K562 (cell line): Measurements from ENCODE around the gene COG7. TPM values are rescaled to one million over a fixed set of nuclear protein-coding genes. Genes with fewer than 3 reads are reported as not detected.

Source experiments
- ADNP ChIP-seq: fragments of 200-800 bp; sonication (Bioruptor generic); IDR thresholded peaks from 2 replicates; pipeline ENCODE4 v1.6.1; 2016; ENCODE audit warnings: missing genetic modification characterization, missing compliant biosample characterization
- ASH1L ChIP-seq: fragments of 450-650 bp; IDR thresholded peaks from 2 replicates; pipeline ENCODE4 v1.6.1; 2018; ENCODE audit warnings: borderline replicate concordance, mild to moderate bottlenecking, low read depth; ENCODE audit not compliant: partially characterized antibody
- BCOR ChIP-seq: fragments of 450-650 bp; IDR thresholded peaks from 2 replicates; pipeline ENCODE4 v1.6.1; 2016
- BRD4 ChIP-seq: fragments of 200-600 bp; sonication (generic); IDR thresholded peaks from 2 replicates; pipeline ENCODE4 v1.6.1; 2017; ENCODE audit warnings: inconsistent platforms
- CAMTA2 ChIP-seq: fragments of 250-450 bp; sonication (Bioruptor Pico); conservative IDR thresholded peaks from 2 replicates; pipeline ENCODE4 v1.5.1; 2022
- ELF4 ChIP-seq: fragments of 450-650 bp; formaldehyde crosslinking; IDR thresholded peaks from 2 replicates; pipeline ENCODE4 v1.4.0; 2022; ENCODE audit warnings: missing genetic modification characterization
- EP400 ChIP-seq: fragments of 450-650 bp; IDR thresholded peaks from 2 replicates; pipeline ENCODE4 v1.6.1; 2017; ENCODE audit warnings: antibody characterized with exemption, mild to moderate bottlenecking, moderate library complexity
- KDM2B ChIP-seq: fragments of 250-450 bp; sonication (Bioruptor Pico); IDR thresholded peaks from 2 replicates; pipeline ENCODE4 v1.8.0; 2021; ENCODE audit warnings: mild to moderate bottlenecking, moderate library complexity
- KDM4B ChIP-seq, 2 experiments: fragments of 450-650 bp in 1 of 2; sonication (generic) in 1 of 2; IDR thresholded peaks; 2 replicates each; pipeline ENCODE4 v1.6.1; 2016 to 2017; ENCODE audit warnings: borderline replicate concordance in 2 of 2, antibody characterized with exemption in 1 of 2, low read depth in 1 of 2, mild to moderate bottlenecking in 1 of 2
- MTA3 ChIP-seq: fragments of 450-650 bp; formaldehyde crosslinking; IDR thresholded peaks from 2 replicates; pipeline ENCODE4 v1.6.1; 2017; ENCODE audit warnings: mild to moderate bottlenecking, borderline replicate concordance
- PHB2 ChIP-seq: fragments of 450-650 bp; IDR thresholded peaks from 2 replicates; pipeline ENCODE4 v1.6.1; 2017; ENCODE audit warnings: low read depth
- PHF21A ChIP-seq: fragments of 450-650 bp; IDR thresholded peaks from 2 replicates; pipeline ENCODE4 v1.6.1; 2017; ENCODE audit warnings: low read depth, borderline replicate concordance
- POLR2G ChIP-seq: fragments of 200-400 bp; formaldehyde crosslinking; IDR thresholded peaks from 2 replicates; pipeline ENCODE4 v1.6.1; 2017; ENCODE audit warnings: low read depth, mild to moderate bottlenecking, antibody characterized with exemption, low read length, moderate library complexity
- RAD21 ChIP-seq, 2 experiments: fragments of 250-450 bp in 1 of 2; fragments of 450-650 bp in 1 of 2; sonication (Bioruptor Pico) in 1 of 2; formaldehyde crosslinking in 1 of 2; IDR thresholded peaks in 1 of 2; conservative IDR thresholded peaks in 1 of 2; 2 replicates each; pipeline versions ENCODE4 v1.4.0 to v1.8.0; 2020 to 2022; ENCODE audit warnings: mild to moderate bottlenecking in 2 of 2, moderate library complexity in 1 of 2
- RBM22 ChIP-seq: fragments of 200-400 bp; formaldehyde crosslinking; IDR thresholded peaks from 2 replicates; pipeline ENCODE4 v1.6.1; 2018; ENCODE audit warnings: low read length, low read depth; ENCODE audit not compliant: poor library complexity, severe bottlenecking
- SRF ChIP-seq, 2 experiments: fragments of 250-450, 450-650 bp in 1 of 2; sonication (Bioruptor Pico) in 1 of 2; sonication (generic) in 1 of 2; formaldehyde crosslinking; IDR thresholded peaks; 2 replicates each; pipeline versions ENCODE4 v1.5.0 to v1.5.1; 2020 to 2022; ENCODE audit warnings: mild to moderate bottlenecking in 1 of 2, missing genetic modification reagents in 1 of 2
- TFAP4 ChIP-seq: sonication (generic); formaldehyde crosslinking; IDR thresholded peaks from 2 replicates; pipeline ENCODE4 v1.8.0; 2022; ENCODE audit warnings: missing genetic modification reagents, mild to moderate bottlenecking, moderate library complexity, borderline replicate concordance
- ZC3H4 ChIP-seq: sonication (generic); formaldehyde crosslinking; IDR thresholded peaks from 2 replicates; pipeline ENCODE4 v1.9.0; 2021; ENCODE audit warnings: missing genetic modification reagents, borderline replicate concordance
- ZNF408 ChIP-seq: fragments of 250-450 bp; sonication (Bioruptor Pico); IDR thresholded peaks from 2 replicates; pipeline ENCODE4 v1.4.0; 2020; ENCODE audit warnings: low read depth, mild to moderate bottlenecking, moderate library complexity
- ZNF764 ChIP-seq: fragments of 250-450 bp; sonication (Bioruptor Pico); IDR thresholded peaks from 2 replicates; pipeline ENCODE4 v1.4.0; 2020; ENCODE audit warnings: low read depth, mild to moderate bottlenecking, moderate library complexity
- polyA plus RNA-seq, 8 experiments: library from polyadenylated mRNA; depleted of rRNA in 4 of 8; stranded (reverse) in 5 of 8; unstranded in 3 of 8; fragments of >200 nt; fragmentation: Nextera tagmentation in 2 of 8; fragmentation: Illumina TruSeq in 1 of 8; extraction: Ambion mirVana in 2 of 8; extraction: Trizol in 1 of 8; gene quantifications; 2 replicates each; pipeline versions ENCODE4 v1.2.1 to v1.2.3, GENCODE V29; 2011 to 2014; ENCODE audit warnings: inconsistent platforms in 1 of 8, missing spikeins in 1 of 8
- total RNA-seq, 7 experiments: library from RNA; depleted of rRNA in 6 of 7; stranded (reverse); fragments of >200 nt in 6 of 7; fragmentation: Illumina TruSeq in 2 of 7; extraction: Trizol in 2 of 7; gene quantifications; 2 replicates each; pipeline versions ENCODE4 v1.2.1 to v1.2.3, GENCODE V29; 2011 to 2021; ENCODE audit warnings: low replicate concordance in 1 of 7

COG7 gene
- total and polyA plus RNA-seq, 9 of the 15 experiments (the other 6 are each of a cell fraction or from before 2014, with no cell fraction given), result 3.8 to 17.6 (median 13.4) TPM

- TF ChIP-seq SRF (CRISPR knock-in tag; IDR thresholded peaks at IDR 0.05), result peak in 1 of 2 experiments; percentile 37; a peak in 1 of 4 replicates
- TF ChIP-seq TFAP4 (CRISPR knock-in tag), result peak; percentile 91
- peak; percentile 31; the same call in 1 of the 2 replicates for TF ChIP-seq BCOR
- peak; percentile 74 for TF ChIP-seq POLR2G
- TF ChIP-seq ZNF764 (CRISPR knock-in tag), result no peak
- TF ChIP-seq PHF21A, result no peak
- no peak for TF ChIP-seq RAD21 (CRISPR knock-in tag; conservative IDR thresholded peaks at IDR 0.05 in 1 of 2, IDR thresholded peaks at IDR 0.05 in 1 of 2)
- no peak for TF ChIP-seq CAMTA2 (CRISPR knock-in tag)
- TF ChIP-seq ELF4, result no peak
- TF ChIP-seq EP400, result peak; percentile 89
- peak; percentile 46; the same call in 1 of the 2 replicates for TF ChIP-seq BRD4
- TF ChIP-seq ZC3H4 (CRISPR knock-in tag), result no peak
- TF ChIP-seq ASH1L, result no peak
- no peak for TF ChIP-seq KDM4B (IDR thresholded peaks at IDR 0.05; ENCODE audit: borderline replicate concordance in 2 of 2, low read depth in 1 of 2)
- no peak for TF ChIP-seq ZNF408 (CRISPR knock-in tag)
- TF ChIP-seq MTA3, result peak; percentile 100
- 0 out of 2 replicates have a peak, but pooled peaks have one; percentile 13 for TF ChIP-seq PHB2
- TF ChIP-seq RBM22, result peak; percentile 43
- 0 out of 2 replicates have a peak, but pooled peaks have one; percentile 15 for TF ChIP-seq KDM2B (CRISPR knock-in tag)
- TF ChIP-seq ADNP, result 0 out of 2 replicates have a peak, but pooled peaks have one; percentile 14
These were observed at the start of gene COG7 (continued) for GRCh38 chr16:23452572-23453337.
